ENCODE data around the gene MLPH. TPM values are rescaled to one million over a fixed set of nuclear protein-coding genes. Genes with fewer than 3 reads are reported as not detected.

Gene MLPH
- total and polyA plus RNA-seq, 7 experiments from 2014 or later, result not detected

DNA sequence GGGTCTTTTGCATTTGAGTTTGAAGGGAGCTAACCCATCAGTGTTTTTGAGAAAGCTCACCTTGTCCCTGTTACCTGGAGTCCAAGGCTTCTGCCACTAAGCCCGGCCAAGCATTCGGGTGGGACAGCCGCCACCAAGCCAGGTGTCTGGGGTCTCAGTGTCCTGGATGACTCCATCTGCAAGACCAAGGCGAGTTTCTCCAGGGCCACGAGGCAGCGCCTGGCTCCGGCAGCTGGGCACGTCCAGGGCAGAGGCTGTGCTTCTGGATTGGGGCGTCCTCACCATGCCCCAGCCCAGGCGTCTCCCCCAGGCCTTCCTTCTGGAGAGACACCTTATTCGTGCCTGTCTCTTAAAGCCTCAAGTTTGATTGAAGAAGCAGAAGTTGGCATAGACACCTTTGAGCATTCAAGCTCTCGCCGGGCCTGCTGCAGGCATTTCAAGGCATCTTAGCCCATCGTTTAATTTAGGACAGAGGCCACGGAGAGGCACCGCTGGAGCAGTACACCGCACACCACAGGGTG, 24.9 kb downstream of the MLPH start:
- Mint-ChIP-seq H3K4me1 (peaks cover 0 to 5% (median 0%) of the 10 kb centered on the region in 7 donors), H3K27ac (no peak overlapping the region), H3K36me3 (no peaks in the 10 kb centered on the region), H3K9me3 (no peaks in the 10 kb centered on the region), H3K4me3 (no peak overlapping the region), H3K27me3 (peaks cover 0 to 15% (median 0%) of the 10 kb centered on the region in 5 donors)
- Histone ChIP-seq H3K27me3 (ENCODE audit: control insufficient read depth in 2 of 2, insufficient read depth in 2 of 2, low read length in 2 of 2) (no peaks in the 10 kb centered on the region), H3K4me1 (ENCODE audit: control insufficient read depth in 2 of 2, insufficient read depth in 2 of 2, low read length in 2 of 2) (no peaks in the 10 kb centered on the region), H3K4me3 (ENCODE audit: low read length) (no peak overlapping the region), H3K36me3 (ENCODE audit: control insufficient read depth in 2 of 3, insufficient read depth in 3 of 3, low read length in 3 of 3) (no peaks in the 10 kb centered on the region), H3K27ac (ENCODE audit: low read depth, low read length) (no peak overlapping the region), H3K9me3 (ENCODE audit: control insufficient read depth in 2 of 3, low read length in 3 of 3) (no peaks in the 10 kb centered on the region)
- intact Hi-C loops (cut with micrococcal nuclease), result loop anchor here (1.0 to 10.0 kb wide), 6 partner anchors 60 to 358 kb away; no protein-coding TSS in a partner anchor
- POLR2A ChIA-PET, result no interaction called here
- no peak for DNase-seq
- CTCF ChIA-PET, result interaction anchor here (1.1 to 3.2 kb wide), 10 partner anchors 9 to 358 kb away, joined by 3 to 61 read pairs (median 6); no protein-coding TSS in a partner anchor
- ATAC-seq, result no peak

DNA sequence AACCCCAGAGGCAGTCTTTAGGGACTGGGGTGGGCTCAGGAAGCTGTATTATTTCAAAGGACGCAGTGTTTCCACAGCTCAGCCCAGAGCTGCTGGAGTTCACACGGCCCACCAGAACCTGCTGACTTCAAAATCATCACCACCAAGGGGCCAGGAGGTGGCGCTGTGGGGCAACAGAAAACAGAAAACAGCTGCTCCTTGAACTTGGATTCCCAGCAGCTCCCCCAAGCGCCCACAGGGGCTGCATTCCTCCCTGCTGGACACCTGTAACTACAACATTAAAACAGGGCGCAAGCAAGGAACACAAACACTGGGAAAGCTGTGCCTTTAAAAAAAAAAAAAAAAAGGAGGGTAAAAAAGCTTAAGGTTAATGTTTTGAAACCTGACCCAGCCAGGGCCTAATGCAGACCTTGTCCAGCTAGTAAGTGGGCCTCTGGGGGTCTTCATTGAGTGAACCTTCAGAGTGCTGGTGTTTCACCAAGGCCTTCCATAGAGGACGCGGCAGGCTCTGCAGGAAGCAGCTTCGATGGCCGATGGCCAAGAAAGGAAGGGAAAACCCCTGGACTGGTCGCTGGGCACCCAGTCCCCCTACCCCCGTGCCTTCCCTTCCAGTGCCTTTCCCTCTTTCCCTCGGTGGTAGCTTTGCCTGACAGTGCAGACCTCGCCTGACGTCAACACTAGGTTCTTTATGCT, 25.9 kb downstream of the MLPH start:
- Histone ChIP-seq H3K27ac (ENCODE audit: low read depth, low read length) (no peak overlapping the region), H3K4me3 (ENCODE audit: low read length) (no peak overlapping the region), H3K36me3 (ENCODE audit: control insufficient read depth in 2 of 3, insufficient read depth in 3 of 3, low read length in 3 of 3) (no peaks in the 10 kb centered on the region), H3K4me1 (ENCODE audit: control insufficient read depth in 2 of 2, insufficient read depth in 2 of 2, low read length in 2 of 2) (no peaks in the 10 kb centered on the region), H3K27me3 (ENCODE audit: control insufficient read depth in 2 of 2, insufficient read depth in 2 of 2, low read length in 2 of 2) (no peaks in the 10 kb centered on the region), H3K9me3 (ENCODE audit: control insufficient read depth in 2 of 3, low read length in 3 of 3) (no peaks in the 10 kb centered on the region)
- Mint-ChIP-seq H3K27me3 (peaks cover 0 to 6% (median 0%) of the 10 kb centered on the region in 5 donors), H3K9me3 (peaks cover 0 to 4% (median 0%) of the 10 kb centered on the region in 11 donors), H3K4me3 (no peak overlapping the region), H3K36me3 (no peaks in the 10 kb centered on the region), H3K27ac (no peak overlapping the region), H3K4me1 (no peaks in the 10 kb centered on the region)
- ATAC-seq, result peak; percentile 85
- intact Hi-C loops (cut with micrococcal nuclease), result loop anchor here (1.0 to 10.0 kb wide), 6 partner anchors 59 to 359 kb away; no protein-coding TSS in a partner anchor
- CTCF ChIA-PET, result interaction anchor here (0.6 to 3.2 kb wide), 23 partner anchors 8 to 1869 kb away, joined by 3 to 61 read pairs (median 4); no protein-coding TSS in a partner anchor
- DNase-seq, result peak; percentile 55 to 76 (median 72)
- POLR2A ChIA-PET, result interaction anchor here (0.8 to 1.4 kb wide), 2 partner anchors 10 to 58 kb away, joined by 3 to 4 read pairs; no protein-coding TSS in a partner anchor

DNA sequence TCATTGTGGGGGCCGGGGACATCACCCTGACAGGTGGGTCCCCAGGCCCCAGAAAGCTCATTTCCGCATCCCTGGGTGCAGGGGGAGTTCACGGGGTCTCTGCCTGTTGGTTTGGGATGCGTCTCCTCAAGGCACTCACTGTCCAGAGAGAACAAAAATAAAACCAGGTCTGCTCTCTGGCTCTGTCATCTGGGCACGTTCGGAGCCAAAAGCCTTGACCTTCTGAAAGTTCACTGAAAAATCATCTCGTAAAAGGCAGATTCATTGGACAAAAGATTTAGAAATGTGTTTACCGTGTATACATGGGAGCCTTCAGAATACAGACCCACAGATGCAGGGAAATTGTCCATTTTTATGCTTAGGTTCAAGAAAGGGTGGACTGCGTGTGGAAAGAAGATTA, 26.6 kb downstream of the MLPH start:
- CTCF ChIA-PET, result interaction anchor here (1.4 to 3.2 kb wide), 2 partner anchors 59 to 360 kb away, joined by 10 to 61 read pairs; no protein-coding TSS in a partner anchor
- Mint-ChIP-seq H3K4me3 (no peak overlapping the region), H3K27me3 (peaks cover 0 to 3% (median 0%) of the 10 kb centered on the region in 5 donors)

DNA sequence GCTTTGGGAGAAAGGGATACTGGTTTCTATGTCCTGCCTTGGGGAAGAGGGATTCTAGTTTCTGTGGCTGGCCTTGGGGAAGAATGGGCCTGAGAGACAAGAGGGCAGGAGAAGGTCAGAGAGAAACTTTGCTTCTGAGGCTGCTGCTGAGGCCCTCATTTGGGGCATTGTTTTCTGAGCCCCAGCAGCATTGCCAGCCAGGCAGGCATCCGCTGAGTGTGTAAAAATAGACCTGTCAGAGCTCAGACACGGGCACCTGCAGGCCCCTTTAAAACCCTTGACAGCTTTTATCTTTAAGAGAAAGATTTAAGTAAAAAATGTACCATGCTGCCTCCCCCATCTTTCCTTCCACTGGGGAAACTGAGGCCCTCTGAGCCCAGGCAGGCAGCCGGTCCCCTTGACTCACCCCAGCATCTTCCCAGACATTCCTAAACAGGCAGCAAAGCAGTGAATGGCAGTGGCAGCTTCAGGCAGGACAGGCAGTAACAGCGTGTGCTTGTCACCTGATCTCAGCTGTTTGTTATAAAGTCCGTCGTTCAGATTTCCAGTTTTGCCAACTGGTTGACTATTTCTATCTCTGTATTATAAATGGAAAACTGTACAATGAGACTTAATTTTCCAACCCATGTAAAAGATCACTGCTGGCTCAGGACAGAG, 27.6 kb downstream of the MLPH start:
- Mint-ChIP-seq H3K9me3 (peaks cover 0 to 4% (median 0%) of the 10 kb centered on the region in 11 donors), H3K27me3 (peaks cover 0 to 3% (median 0%) of the 10 kb centered on the region in 5 donors), H3K4me3 (no peak overlapping the region), H3K27ac (no peak overlapping the region), H3K36me3 (no peaks in the 10 kb centered on the region), H3K4me1 (no peaks in the 10 kb centered on the region)
- Histone ChIP-seq H3K4me1 (ENCODE audit: control insufficient read depth in 2 of 2, insufficient read depth in 2 of 2, low read length in 2 of 2) (no peaks in the 10 kb centered on the region), H3K9me3 (ENCODE audit: control insufficient read depth in 2 of 3, low read length in 3 of 3) (no peaks in the 10 kb centered on the region), H3K27me3 (ENCODE audit: control insufficient read depth in 2 of 2, insufficient read depth in 2 of 2, low read length in 2 of 2) (no peaks in the 10 kb centered on the region), H3K36me3 (ENCODE audit: control insufficient read depth in 2 of 3, insufficient read depth in 3 of 3, low read length in 3 of 3) (no peaks in the 10 kb centered on the region), H3K4me3 (ENCODE audit: low read length) (no peak overlapping the region), H3K27ac (ENCODE audit: low read depth, low read length) (no peak overlapping the region)
- intact Hi-C loops (cut with micrococcal nuclease), result loop anchor here in 1 of 2 donors (10.0 kb wide), 1 partner anchor 230 kb away; no protein-coding TSS in a partner anchor
- ATAC-seq, result no peak
- ChIA-PET POLR2A (no interaction called here), CTCF (interaction anchor here (0.5 to 1.0 kb wide), 4 partner anchors 18 to 275 kb away, joined by 3 to 6 read pairs (median 3); no protein-coding TSS in a partner anchor)
- no peak for DNase-seq

More for the DNA sequence above, 26.6 kb downstream of the MLPH start:
- Mint-ChIP-seq H3K27ac (no peak overlapping the region), H3K36me3 (no peaks in the 10 kb centered on the region), H3K9me3 (peaks cover 0 to 4% (median 0%) of the 10 kb centered on the region in 11 donors), H3K4me1 (no peaks in the 10 kb centered on the region)
- Histone ChIP-seq H3K4me3 (ENCODE audit: low read length) (no peak overlapping the region), H3K9me3 (ENCODE audit: control insufficient read depth in 2 of 3, low read length in 3 of 3) (no peaks in the 10 kb centered on the region), H3K36me3 (ENCODE audit: control insufficient read depth in 2 of 3, insufficient read depth in 3 of 3, low read length in 3 of 3) (no peaks in the 10 kb centered on the region), H3K4me1 (ENCODE audit: control insufficient read depth in 2 of 2, insufficient read depth in 2 of 2, low read length in 2 of 2) (no peaks in the 10 kb centered on the region), H3K27me3 (ENCODE audit: control insufficient read depth in 2 of 2, insufficient read depth in 2 of 2, low read length in 2 of 2) (no peaks in the 10 kb centered on the region), H3K27ac (ENCODE audit: low read depth, low read length) (no peak overlapping the region)
- intact Hi-C loops (cut with micrococcal nuclease), result loop anchor here in 1 of 2 donors (10.0 kb wide), 1 partner anchor 231 kb away; no protein-coding TSS in a partner anchor
- POLR2A ChIA-PET, result interaction anchor here (1.4 kb wide), 1 partner anchor 58 kb away, joined by 4 read pairs; no protein-coding TSS in a partner anchor
- DNase-seq (no peak), ATAC-seq (no peak)

DNA sequence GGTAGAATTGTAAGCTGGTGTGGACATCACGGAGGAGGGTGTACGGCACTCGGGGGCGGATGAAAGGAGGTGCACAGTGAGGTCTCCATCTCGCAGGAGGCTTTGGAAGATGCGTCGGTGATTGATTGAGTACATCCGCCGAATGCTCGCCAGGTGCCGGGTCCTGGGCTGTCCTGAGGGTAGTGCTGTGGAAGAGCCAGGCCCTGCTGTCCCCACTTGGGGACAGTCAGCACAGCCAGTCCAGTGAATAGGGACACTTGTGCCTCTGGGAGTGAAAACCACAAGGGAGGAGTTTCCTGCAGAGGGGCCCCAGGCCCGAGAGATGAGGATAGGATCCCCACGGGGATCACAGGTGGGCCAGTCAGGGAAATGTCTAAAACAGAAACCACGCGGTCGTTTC, 28.1 kb downstream of the MLPH start:
- no peaks in the 10 kb centered on the region for H3K36me3 Mint-ChIP-seq

DNA sequence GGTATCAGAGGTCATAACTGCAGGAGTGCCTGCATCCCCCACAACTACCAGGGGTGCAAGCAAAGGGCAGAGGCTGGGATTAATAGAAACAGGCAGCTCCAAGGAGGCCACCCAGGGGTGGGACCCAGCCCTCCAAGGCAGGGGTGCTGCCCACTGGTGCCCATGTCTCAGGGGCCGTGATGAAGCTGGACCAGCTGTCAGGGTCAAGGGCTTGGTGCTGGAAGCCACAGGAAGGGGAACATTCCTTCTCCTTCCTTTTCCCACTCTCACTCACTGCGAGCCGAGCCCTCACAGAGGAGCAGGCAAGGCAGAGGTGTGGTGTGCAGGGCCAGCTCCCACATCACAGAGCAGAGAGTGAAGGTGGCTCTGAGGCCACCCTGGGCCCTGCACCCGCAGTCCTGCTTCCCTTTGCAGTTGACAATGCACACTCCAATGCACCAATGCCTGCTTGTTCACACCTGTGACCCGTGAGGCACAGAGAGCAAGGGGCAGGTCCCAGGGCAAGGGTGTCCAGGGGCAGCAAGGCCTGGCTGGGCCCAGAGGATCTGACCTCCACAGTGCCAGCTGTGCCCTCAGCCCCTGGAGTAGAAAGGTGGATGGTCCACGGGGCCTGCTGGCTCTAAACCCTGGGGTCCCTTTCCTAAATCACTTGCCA, 28.7 kb downstream of the MLPH start:
- ATAC-seq, result no peak
- H3K4me3 Mint-ChIP-seq, result no peak overlapping the region
- ChIA-PET CTCF (interaction anchor here (0.7 to 1.0 kb wide), 2 partner anchors 56 to 107 kb away, joined by 3 to 4 read pairs; no protein-coding TSS in a partner anchor), POLR2A (no interaction called here)
- H3K27me3 Mint-ChIP-seq, result peaks cover 0 to 2% (median 0%) of the 10 kb centered on the region in 5 donors
- H3K36me3 Mint-ChIP-seq, result no peaks in the 10 kb centered on the region
- DNase-seq, result no peak
- Histone ChIP-seq H3K27me3 (ENCODE audit: control insufficient read depth in 2 of 2, insufficient read depth in 2 of 2, low read length in 2 of 2) (no peaks in the 10 kb centered on the region), H3K27ac (ENCODE audit: low read depth, low read length) (no peak overlapping the region), H3K36me3 (ENCODE audit: control insufficient read depth in 2 of 3, insufficient read depth in 3 of 3, low read length in 3 of 3) (no peaks in the 10 kb centered on the region), H3K4me3 (ENCODE audit: low read length) (no peak overlapping the region), H3K4me1 (ENCODE audit: control insufficient read depth in 2 of 2, insufficient read depth in 2 of 2, low read length in 2 of 2) (no peaks in the 10 kb centered on the region), H3K9me3 (ENCODE audit: control insufficient read depth in 2 of 3, low read length in 3 of 3) (no peaks in the 10 kb centered on the region)
- intact Hi-C loops (cut with micrococcal nuclease), result loop anchor here in 1 of 2 donors (10.0 kb wide), 1 partner anchor 229 kb away; no protein-coding TSS in a partner anchor
- no peak overlapping the region for H3K27ac Mint-ChIP-seq
- H3K9me3 Mint-ChIP-seq, result peaks cover 0 to 4% (median 0%) of the 10 kb centered on the region in 11 donors
- no peaks in the 10 kb centered on the region for H3K4me1 Mint-ChIP-seq

More for the DNA sequence above, 28.1 kb downstream of the MLPH start:
- no peak for DNase-seq
- no peaks in the 10 kb centered on the region for H3K27me3 ChIP-seq (ENCODE audit: control insufficient read depth in 2 of 2, insufficient read depth in 2 of 2, low read length in 2 of 2)
- peaks cover 0 to 4% (median 0%) of the 10 kb centered on the region in 11 donors for H3K9me3 Mint-ChIP-seq
- ATAC-seq, result no peak
- H3K27me3 Mint-ChIP-seq, result peaks cover 0 to 3% (median 0%) of the 10 kb centered on the region in 5 donors
- POLR2A ChIA-PET, result no interaction called here
- H3K27ac ChIP-seq (ENCODE audit: low read depth, low read length), result no peak overlapping the region
- no peaks in the 10 kb centered on the region for H3K4me1 Mint-ChIP-seq
- H3K9me3 ChIP-seq (ENCODE audit: control insufficient read depth in 2 of 3, low read length in 3 of 3), result no peaks in the 10 kb centered on the region
- no peak overlapping the region for H3K27ac Mint-ChIP-seq
- no peak overlapping the region for H3K4me3 Mint-ChIP-seq
- H3K4me1 ChIP-seq (ENCODE audit: control insufficient read depth in 2 of 2, insufficient read depth in 2 of 2, low read length in 2 of 2), result no peaks in the 10 kb centered on the region
- no peak overlapping the region for H3K4me3 ChIP-seq (ENCODE audit: low read length)
- intact Hi-C loops (cut with micrococcal nuclease), result loop anchor here in 1 of 2 donors (10.0 kb wide), 1 partner anchor 230 kb away; no protein-coding TSS in a partner anchor
- H3K36me3 ChIP-seq (ENCODE audit: control insufficient read depth in 2 of 3, insufficient read depth in 3 of 3, low read length in 3 of 3), result no peaks in the 10 kb centered on the region
- CTCF ChIA-PET, result interaction anchor here (1.0 kb wide), 1 partner anchor 57 kb away, joined by 6 read pairs; no protein-coding TSS in a partner anchor
